AG08395 (cell line): ENCODE measurements around the gene CYP26B1.

Source experiments
- DNase-seq: peaks from one replicate; pipeline ENCODE4 v3.0.0; 2012; ENCODE audit warnings: mixed read lengths, low spot score

Gene CYP26B1, protein sequence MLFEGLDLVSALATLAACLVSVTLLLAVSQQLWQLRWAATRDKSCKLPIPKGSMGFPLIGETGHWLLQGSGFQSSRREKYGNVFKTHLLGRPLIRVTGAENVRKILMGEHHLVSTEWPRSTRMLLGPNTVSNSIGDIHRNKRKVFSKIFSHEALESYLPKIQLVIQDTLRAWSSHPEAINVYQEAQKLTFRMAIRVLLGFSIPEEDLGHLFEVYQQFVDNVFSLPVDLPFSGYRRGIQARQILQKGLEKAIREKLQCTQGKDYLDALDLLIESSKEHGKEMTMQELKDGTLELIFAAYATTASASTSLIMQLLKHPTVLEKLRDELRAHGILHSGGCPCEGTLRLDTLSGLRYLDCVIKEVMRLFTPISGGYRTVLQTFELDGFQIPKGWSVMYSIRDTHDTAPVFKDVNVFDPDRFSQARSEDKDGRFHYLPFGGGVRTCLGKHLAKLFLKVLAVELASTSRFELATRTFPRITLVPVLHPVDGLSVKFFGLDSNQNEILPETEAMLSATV

GRCh38 chr2:72147303-72147971 lies at the start of gene CYP26B1:
CYP26B1 (minus strand) TSS chr2:72147862; CDS start chr2:72147834, 28 bp downstream.
- no peak for DNase-seq

DNA sequence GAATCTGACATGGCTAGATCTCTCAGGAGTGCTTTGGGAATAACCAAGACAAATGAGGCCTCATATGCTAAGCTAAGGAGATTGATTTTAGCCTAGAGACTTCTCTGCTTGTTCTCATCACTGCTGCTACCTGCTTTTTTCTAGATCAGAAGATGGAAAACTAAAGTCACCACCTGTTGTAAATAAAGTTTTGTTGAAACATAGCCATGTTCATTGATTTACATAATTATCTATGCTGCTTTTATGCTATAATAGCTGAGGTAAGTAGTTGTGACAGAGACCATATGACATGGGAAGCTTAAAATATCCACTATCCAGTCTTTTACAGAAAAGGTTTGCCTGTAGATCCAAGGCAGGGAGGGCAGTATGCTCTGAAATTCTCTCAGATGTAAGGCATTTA lies 46.1 kb upstream of the CYP26B1 start:
- DNase-seq, result no peak

DNA sequence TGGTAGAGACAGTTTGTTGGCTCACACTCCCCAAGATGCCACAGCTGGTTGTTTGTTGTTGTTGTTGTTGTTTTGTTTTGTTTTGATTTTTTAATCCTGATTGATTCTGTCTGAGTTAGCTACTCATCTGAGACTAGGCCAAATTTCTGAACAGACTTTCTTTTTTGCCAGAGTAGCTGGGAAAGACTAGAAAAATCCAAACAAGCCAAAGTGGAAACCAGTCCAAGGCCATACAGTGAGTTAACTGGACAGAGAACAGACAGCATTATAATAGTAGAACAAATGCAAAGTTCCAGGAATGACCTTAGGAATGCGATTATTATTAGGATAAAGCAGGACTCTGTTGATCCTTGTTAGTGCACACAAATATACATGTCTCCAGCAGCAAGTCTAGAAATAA lies 43.8 kb upstream of the CYP26B1 start:
- no peak for DNase-seq

DNA sequence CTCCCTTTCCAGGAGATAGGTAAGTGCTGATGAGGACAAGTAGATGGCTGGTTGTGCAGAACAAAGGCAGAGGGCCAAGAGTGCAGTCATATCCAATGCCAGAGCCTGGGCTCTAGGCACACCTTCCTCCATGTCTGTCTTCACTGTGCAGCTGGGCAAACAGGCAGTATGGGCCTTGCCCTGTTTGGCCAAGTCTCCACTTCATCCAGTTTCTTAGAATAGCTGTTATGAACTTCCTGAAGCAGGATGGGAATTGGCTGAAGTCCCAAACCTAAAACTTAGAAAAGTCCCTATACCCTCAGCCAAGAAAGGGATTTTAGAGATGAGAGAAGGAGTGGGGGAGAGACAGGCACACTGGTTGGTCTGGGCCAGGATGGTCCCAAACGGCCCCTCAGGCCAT lies 37.5 kb upstream of the CYP26B1 start:
- DNase-seq, result no peak

- no peak for DNase-seq
These were observed 35.8 kb upstream of the CYP26B1 start for GRCh38 chr2:72183466-72183865.

- DNase-seq, result no peak
These were observed 35.4 kb upstream of the CYP26B1 start for GRCh38 chr2:72183016-72183415.

DNA sequence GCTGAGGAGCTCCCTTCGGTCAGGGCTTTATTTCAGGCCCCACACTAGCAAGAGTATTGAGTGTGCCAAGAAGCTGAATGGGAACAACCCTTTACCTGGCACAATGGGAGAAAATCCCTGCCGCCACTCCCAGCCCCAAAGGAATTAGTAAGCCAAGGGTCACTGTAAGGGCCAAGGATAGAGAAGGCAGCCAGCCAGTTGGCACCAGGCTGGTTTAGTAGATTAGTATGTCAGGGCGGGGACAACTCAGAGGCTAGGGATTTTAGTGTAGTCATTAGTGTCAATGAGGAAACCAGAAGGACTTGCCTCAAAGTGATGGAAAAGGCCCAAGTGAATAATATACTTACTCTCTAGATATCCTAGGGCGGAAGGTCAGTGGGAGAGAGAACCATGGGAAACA lies 34.9 kb upstream of the CYP26B1 start:
- DNase-seq, result no peak

GRCh38 chr2:72181616-72182015 lies 34.0 kb upstream of the CYP26B1 start:
- no peak for DNase-seq

- no peak for DNase-seq
These were observed 32.7 kb upstream of the CYP26B1 start for GRCh38 chr2:72180351-72180750.

DNA sequence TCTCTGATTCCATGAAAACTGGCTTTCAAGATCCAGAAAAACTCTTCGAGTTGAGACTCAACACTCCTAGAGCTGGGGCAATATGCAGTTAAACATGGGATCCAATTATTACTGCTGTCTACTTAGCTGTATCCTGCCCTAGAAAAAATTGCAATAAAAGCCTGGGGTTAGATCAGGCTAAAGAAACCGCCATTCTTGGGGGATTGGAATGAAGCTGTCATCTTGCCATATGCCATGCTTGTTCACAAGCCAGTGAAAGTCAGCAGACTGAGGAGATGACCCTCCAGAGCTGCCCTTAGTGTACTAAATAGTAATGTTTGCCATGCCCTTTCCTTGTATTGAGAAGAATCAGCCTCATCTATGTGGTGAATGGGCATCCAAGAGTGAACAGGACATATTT lies 30.9 kb upstream of the CYP26B1 start:
- no peak for DNase-seq

GRCh38 chr2:72176281-72176680 lies 28.6 kb upstream of the CYP26B1 start:
- DNase-seq, result no peak

GRCh38 chr2:72175636-72176035 lies 28.0 kb upstream of the CYP26B1 start:
- no peak for DNase-seq

DNA sequence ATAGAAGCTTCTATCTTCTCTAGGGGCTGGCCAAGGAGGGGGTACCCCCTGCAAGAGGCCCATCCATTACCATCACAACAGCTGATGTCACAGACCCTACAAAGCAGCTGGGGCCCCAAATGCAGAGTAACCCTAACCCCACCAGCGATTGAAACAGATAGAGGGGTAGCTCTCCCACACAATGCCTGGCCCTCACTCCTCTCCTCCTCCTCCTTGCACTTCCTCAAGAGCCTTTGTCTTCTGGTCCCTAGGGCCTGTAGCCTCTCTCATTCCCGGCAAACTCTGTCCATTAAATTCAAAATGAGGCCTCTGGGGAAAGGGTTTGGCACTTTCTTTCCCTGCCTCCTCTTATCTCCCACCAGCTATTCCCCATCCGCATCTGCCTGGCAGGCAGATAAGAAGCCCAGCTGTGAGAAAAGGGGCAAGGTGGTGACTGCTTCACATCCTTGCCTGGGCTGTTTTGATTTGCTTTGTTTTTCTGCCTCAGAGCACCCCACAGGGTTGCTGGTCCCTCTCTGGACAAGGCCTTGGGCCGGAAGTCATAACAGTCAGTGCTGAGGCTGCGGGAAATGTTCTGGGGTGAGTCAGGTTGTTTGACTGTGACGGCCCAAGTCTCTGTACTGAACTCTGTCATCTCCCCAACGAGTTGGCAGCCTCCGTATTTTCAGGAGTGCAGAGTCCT lies 26.1 kb upstream of the CYP26B1 start:
- DNase-seq, result no peak

DNA sequence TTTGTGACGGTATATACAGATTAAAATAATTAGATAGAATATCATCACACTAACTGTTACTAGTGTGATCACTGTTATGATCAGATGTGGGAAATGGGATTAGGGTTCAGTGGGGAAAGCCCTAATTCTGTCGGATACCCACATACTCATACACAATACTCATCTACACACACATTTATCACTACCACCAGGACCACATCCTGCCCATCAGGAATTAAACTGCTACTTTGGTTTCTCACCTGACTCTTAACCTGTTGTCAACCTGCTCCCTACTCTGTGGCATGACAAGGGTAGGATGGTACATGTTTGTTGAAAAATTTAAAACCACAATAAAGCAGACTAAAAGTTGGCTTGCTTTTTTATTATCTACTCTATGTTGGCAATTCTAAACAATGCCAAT lies 24.8 kb upstream of the CYP26B1 start:
- no peak for DNase-seq

DNA sequence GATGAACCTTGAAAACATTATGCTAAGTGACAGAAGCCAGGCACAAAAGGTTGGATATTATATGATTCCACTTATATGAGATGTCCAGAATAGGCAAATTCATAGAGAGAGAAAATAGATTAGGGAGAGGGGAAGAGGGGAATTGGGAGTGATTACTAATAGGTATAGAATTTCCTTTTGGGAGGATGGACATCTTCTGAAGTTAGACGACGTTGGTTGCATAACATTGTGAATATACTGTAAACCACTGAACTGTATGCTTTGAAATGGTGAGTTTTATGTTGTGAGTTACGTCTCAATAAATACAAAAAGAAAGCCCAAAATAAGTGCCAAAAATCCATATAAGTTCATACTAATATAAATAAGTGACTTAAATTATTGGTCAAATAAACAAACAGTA lies 18.6 kb upstream of the CYP26B1 start:
- DNase-seq, result no peak

GRCh38 chr2:72165792-72166191 lies 18.1 kb upstream of the CYP26B1 start:
- no peak for DNase-seq

- DNase-seq, result no peak
These were observed 14.9 kb upstream of the CYP26B1 start for GRCh38 chr2:72162574-72162973.

- no peak for DNase-seq
These were observed 11.7 kb upstream of the CYP26B1 start for GRCh38 chr2:72159211-72159993.

GRCh38 chr2:72157871-72158771 lies 10.5 kb upstream of the CYP26B1 start:
- no peak for DNase-seq

GRCh38 chr2:72156872-72157271 lies 9.2 kb upstream of the CYP26B1 start:
- DNase-seq, result no peak

- no peak for DNase-seq
These were observed 8.1 kb upstream of the CYP26B1 start for GRCh38 chr2:72155737-72156136.
